Spleen (tissue), 11 donors: ENCODE results near the gene MRE11. TPM values are rescaled to one million over a fixed set of nuclear protein-coding genes. Genes with fewer than 3 reads are reported as not detected.
A peak's percentile ranks its signal among the peaks of the same experiment; 100 is the strongest.

Source experiments
- DNase-seq: peaks from one replicate; pipeline ENCODE4 v3.0.0-alpha.2; 2020
- H3K27ac ChIP-seq, 8 donors: fragments of 200-600 bp; sonication (generic) in 7 of 8; 1 replicate in 4 of 8; 2 replicates in 4 of 8; pipeline versions ENCODE4 v1.5.0 to v1.8.0; 2016 to 2021; ENCODE audit warnings: inconsistent platforms in 4 of 8, mild to moderate bottlenecking in 4 of 8, moderate library complexity in 1 of 8
- H3K27me3 ChIP-seq, 7 donors: fragments of 200-600 bp; sonication (generic) in 6 of 7; replicated peaks in 1 of 7; 1 replicate in 4 of 7; 2 replicates in 3 of 7; pipeline versions ENCODE4 v1.5.0 to v1.8.0; 2016 to 2021; ENCODE audit warnings: inconsistent platforms in 3 of 7, mild to moderate bottlenecking in 1 of 7
- H3K36me3 ChIP-seq, 6 donors: fragments of 200-600 bp; sonication (generic) in 5 of 6; 1 replicate in 4 of 6; 2 replicates in 2 of 6; pipeline versions ENCODE4 v1.5.0 to v1.8.0; 2016 to 2021; ENCODE audit warnings: inconsistent platforms in 2 of 6
- H3K4me1 ChIP-seq, 6 donors: fragments of 200-600 bp; sonication (generic) in 5 of 6; 1 replicate in 3 of 6; 2 replicates in 3 of 6; pipeline versions ENCODE4 v1.5.0 to v1.8.0; 2016 to 2021; ENCODE audit warnings: inconsistent platforms in 3 of 6
- H3K4me3 ChIP-seq, 8 donors: fragments of 200-600 bp; sonication (generic) in 7 of 8; 1 replicate in 4 of 8; 2 replicates in 4 of 8; pipeline versions ENCODE4 v1.5.0 to v1.8.0; 2016 to 2021; ENCODE audit warnings: inconsistent platforms in 4 of 8, mild to moderate bottlenecking in 4 of 8, moderate library complexity in 2 of 8
- H3K9me3 ChIP-seq, 8 donors: fragments of 200-600 bp; sonication (generic) in 7 of 8; 1 replicate in 4 of 8; 2 replicates in 4 of 8; pipeline versions ENCODE4 v1.5.0 to v1.8.0; 2016 to 2021; ENCODE audit warnings: inconsistent platforms in 4 of 8
- POLR2A ChIP-seq, 3 donors: fragments of 450-650 bp; IDR thresholded peaks; one replicate each; pipeline ENCODE4 v1.5.1; 2017; ENCODE audit warnings: antibody characterized with exemption in 3 of 3, mild to moderate bottlenecking in 1 of 3
- POLR2AphosphoS5 ChIP-seq, 3 donors: sonication (generic); formaldehyde crosslinking; IDR thresholded peaks; one replicate each; pipeline ENCODE4 v1.5.1; 2017; ENCODE audit warnings: antibody characterized with exemption in 3 of 3
- WGBS, 5 donors: extraction: QIAGEN DNeasy Blood & Tissue Kit in 3 of 5; methylation state at CpG; one replicate each; pipeline versions ENCODE4 v1.1.5 to v1.1.7; 2013 to 2018; 5-methylcytosine and 5-hydroxymethylcytosine counted together
- intact Hi-C: fragments of 100-400 bp; cut with DNase I; formaldehyde crosslinking; loops from one replicate; pipeline ENCODE4 v1.15.0; 2023; ENCODE audit warnings: low total_unique reads
- polyA plus RNA-seq, 3 donors: library from polyadenylated mRNA; stranded (reverse); fragments of 200-250 nt; gene quantifications; one replicate each; pipeline ENCODE4 v1.2.1, GENCODE V29; 2013
- total RNA-seq, 7 donors: library from RNA; depleted of rRNA in 3 of 7; stranded (reverse); fragments of >200 nt in 3 of 7; fragmentation: NEBNext Ultra II Directional in 4 of 7; extraction: Animal tissue kit (Norgen Biotek cat#: 25700) in 4 of 7; gene quantifications; one replicate each; pipeline versions ENCODE4 v1.1.0 to v1.2.1, GENCODE V29; 2016 to 2021
- TF ChIP-seq, protein P1 (sequence below), 11 experiments: fragments of 200-600 bp in 7 of 11; fragments of 450-650 bp in 4 of 11; sonication (generic) in 4 of 11; IDR thresholded peaks in 8 of 11; conservative IDR thresholded peaks in 3 of 11; 1 replicate in 7 of 11; 2 replicates in 4 of 11; pipeline versions ENCODE4 v1.4.0 to v1.8.0; 2016 to 2021; ENCODE audit warnings: antibody characterized with exemption in 11 of 11, inconsistent platforms in 4 of 11, mild to moderate bottlenecking in 1 of 11
- donor health status: healthy with polysubstance abuse.
- donor health status: DM: no; HTN: no; CAD: no; lungs with moderate emphysema.
- donor health status: DM: no; HTN: no; CAD: no.
- donor health status: Bipolar disorder and iron deficiency.
- donor health status: healthy.
- donor health status: DM: no; HTN: no; CAD: no.
- donor health status: DM: yes; HTN: yes; CAD: no.

MRE11 gene
- total and polyA plus RNA-seq, 10 donors = 5.3 to 36.2 (median 23.9) TPM

DNA sequence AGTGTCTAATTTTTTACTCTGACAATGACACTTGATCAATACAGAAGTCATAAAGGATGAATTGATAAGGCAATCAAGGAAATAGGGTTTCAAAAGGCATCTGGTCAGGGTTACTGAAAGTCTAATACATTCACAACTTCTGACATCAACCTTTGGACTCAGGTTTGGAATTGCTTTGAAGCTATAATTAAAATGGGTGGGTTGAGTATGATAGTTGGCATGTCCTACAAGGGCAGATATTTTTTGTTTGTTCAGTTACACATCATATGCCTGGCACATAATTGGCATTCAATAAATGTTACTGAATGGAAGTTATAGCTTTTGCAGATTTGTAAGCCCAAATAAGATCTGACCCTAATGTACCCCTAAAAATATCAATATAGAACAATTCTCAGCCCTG is 42.7 kb upstream of the MRE11 start:
- TF ChIP-seq POLR2AphosphoS5 (IDR thresholded peaks at IDR 0.05) (no peak), POLR2A (IDR thresholded peaks at IDR 0.05) (no peak)
- TF ChIP-seq, protein P1, sequence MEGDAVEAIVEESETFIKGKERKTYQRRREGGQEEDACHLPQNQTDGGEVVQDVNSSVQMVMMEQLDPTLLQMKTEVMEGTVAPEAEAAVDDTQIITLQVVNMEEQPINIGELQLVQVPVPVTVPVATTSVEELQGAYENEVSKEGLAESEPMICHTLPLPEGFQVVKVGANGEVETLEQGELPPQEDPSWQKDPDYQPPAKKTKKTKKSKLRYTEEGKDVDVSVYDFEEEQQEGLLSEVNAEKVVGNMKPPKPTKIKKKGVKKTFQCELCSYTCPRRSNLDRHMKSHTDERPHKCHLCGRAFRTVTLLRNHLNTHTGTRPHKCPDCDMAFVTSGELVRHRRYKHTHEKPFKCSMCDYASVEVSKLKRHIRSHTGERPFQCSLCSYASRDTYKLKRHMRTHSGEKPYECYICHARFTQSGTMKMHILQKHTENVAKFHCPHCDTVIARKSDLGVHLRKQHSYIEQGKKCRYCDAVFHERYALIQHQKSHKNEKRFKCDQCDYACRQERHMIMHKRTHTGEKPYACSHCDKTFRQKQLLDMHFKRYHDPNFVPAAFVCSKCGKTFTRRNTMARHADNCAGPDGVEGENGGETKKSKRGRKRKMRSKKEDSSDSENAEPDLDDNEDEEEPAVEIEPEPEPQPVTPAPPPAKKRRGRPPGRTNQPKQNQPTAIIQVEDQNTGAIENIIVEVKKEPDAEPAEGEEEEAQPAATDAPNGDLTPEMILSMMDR (IDR thresholded peaks at IDR 0.05 in 8 of 11, conservative IDR thresholded peaks at IDR 0.05 in 3 of 11) = no peak
- H3K27me3 ChIP-seq = no peaks in the 10 kb centered on the region
- H3K27ac ChIP-seq = no peak overlapping the region

DNA sequence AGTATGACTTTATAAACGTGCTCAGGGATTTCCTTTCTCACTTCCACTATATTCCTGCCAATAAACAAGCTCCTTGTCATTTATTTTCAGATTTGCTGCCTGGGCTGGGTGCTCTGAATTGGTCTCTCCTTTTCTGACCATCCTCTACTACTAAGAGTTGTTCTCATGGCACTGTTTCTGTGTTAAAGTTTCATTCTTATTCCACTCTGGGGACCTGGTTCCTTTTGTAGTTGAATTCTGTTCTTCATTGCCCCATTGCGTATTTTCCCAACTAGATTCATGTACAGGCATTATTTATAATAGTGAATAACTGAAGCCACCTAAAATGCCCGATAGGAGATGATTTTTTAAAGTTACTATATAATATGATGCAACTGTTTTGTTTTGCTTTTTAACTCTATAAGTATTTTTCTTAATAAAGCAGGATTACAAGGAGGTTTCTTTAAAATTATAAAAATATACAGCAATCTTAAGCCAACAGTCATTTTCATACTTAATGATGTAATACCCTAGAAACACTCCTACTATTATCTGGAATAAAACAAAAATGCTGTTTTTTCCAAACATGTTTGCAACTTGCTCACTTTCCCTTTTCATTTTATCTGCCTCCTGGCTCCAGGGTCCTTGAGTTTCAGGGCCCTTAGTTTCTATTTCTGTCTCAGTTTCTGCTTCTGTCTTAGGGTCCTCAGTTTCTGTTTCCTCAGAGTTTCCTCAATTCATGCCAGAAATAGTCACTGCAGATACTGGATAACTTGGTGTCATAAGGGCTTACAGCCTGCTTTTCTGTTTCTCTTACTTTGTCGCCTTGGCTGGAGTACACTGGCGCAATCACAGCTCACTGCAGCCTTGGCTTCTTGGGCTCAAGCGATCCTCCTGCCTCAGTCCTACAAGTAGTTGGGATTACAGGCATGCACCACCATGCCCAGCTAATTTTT is 40.3 kb upstream of the MRE11 start:
- TF ChIP-seq POLR2A (IDR thresholded peaks at IDR 0.05) (no peak), POLR2AphosphoS5 (IDR thresholded peaks at IDR 0.05) (no peak)
- TF ChIP-seq, protein P1 (IDR thresholded peaks at IDR 0.05 in 8 of 11, conservative IDR thresholded peaks at IDR 0.05 in 3 of 11) = no peak
- 50 to 63% (median 53%) methylated on average over 6 of the region's 6 CpGs for WGBS, 5 donors
- H3K4me1 ChIP-seq = peaks cover 0 to 15% (median 10%) of the 10 kb centered on the region in 6 donors
- intact Hi-C loops = no loop called here
- H3K27ac ChIP-seq = peak overlapping the region in 4 of 8 donors; percentile 16 to 45 (median 43)
- no peak overlapping the region for H3K4me3 ChIP-seq
- no peaks in the 10 kb centered on the region for H3K36me3 ChIP-seq
- no peak for DNase-seq
- H3K9me3 ChIP-seq = no peaks in the 10 kb centered on the region
- no peaks in the 10 kb centered on the region for H3K27me3 ChIP-seq

More for the DNA sequence above, 42.7 kb upstream of the MRE11 start:
- H3K9me3 ChIP-seq = no peaks in the 10 kb centered on the region
- no peaks in the 10 kb centered on the region for H3K36me3 ChIP-seq
- H3K4me3 ChIP-seq = no peak overlapping the region
- DNase-seq = no peak
- intact Hi-C loops = no loop called here
- H3K4me1 ChIP-seq = peaks cover 0 to 15% (median 10%) of the 10 kb centered on the region in 6 donors

DNA sequence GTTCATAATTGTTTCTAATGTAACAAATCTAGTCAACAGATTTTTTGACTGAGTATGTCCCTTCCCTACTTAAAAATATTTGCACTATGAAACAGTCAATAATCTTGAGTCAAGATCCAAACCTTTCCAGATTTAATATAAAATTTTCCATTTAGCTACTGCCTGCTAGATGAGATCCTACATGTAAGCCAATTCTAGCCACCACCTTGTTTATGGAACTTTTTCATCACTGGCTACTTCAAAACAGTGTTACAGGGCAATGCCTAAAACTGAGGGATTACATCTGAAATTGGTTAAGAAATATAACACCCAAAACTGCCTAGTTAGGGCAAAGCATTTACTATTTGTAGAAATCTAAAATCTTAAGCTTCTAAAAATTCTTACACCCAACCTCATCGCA is 39.6 kb upstream of the MRE11 start:
- intact Hi-C loops = no loop called here
- Histone ChIP-seq H3K4me3 (no peak overlapping the region), H3K27me3 (no peaks in the 10 kb centered on the region), H3K36me3 (no peaks in the 10 kb centered on the region), H3K4me1 (peaks cover 0 to 15% (median 10%) of the 10 kb centered on the region in 6 donors), H3K9me3 (no peaks in the 10 kb centered on the region), H3K27ac (peak overlapping the region in 2 of 8 donors; percentile 16 to 45)
- TF ChIP-seq POLR2A (IDR thresholded peaks at IDR 0.05) (no peak), POLR2AphosphoS5 (IDR thresholded peaks at IDR 0.05) (no peak)
- TF ChIP-seq, protein P1 (IDR thresholded peaks at IDR 0.05 in 8 of 11, conservative IDR thresholded peaks at IDR 0.05 in 3 of 11) = no peak
- WGBS, 5 donors = 76 to 95% (median 83%) methylated on average over 1 of the region's 1 CpG
- no peak for DNase-seq

DNA sequence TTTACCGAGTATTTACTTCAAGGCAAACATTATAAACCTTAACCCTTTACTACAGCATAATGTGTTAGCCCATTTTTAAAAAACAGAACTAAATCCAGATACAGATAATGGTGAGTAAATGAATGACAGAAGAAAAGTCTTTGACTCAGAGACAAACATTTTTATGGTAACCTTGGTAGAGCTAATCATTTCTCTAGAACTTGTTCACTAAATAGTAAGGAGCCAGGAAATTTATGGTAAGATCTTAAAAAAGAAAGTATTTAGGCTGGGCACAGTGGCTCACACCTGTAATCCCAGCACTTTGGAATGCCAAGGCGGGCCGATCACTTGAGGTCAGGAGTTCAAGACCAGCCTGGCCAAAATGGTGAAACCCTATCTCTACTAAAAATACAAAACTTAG is 38.6 kb upstream of the MRE11 start:
- no peak for DNase-seq
- no peak for TF ChIP-seq POLR2AphosphoS5 (IDR thresholded peaks at IDR 0.05)
- TF ChIP-seq, protein P1 (IDR thresholded peaks at IDR 0.05 in 8 of 11, conservative IDR thresholded peaks at IDR 0.05 in 3 of 11) = no peak
- TF ChIP-seq POLR2A (IDR thresholded peaks at IDR 0.05) = no peak
- WGBS, 5 donors = 91 to 100% (median 94%) methylated on average over 3 of the region's 3 CpGs
- Histone ChIP-seq H3K4me3 (no peak overlapping the region), H3K4me1 (peaks cover 0 to 13% (median 10%) of the 10 kb centered on the region in 6 donors), H3K27ac (no peak overlapping the region), H3K36me3 (no peaks in the 10 kb centered on the region), H3K27me3 (no peaks in the 10 kb centered on the region), H3K9me3 (no peaks in the 10 kb centered on the region)
- intact Hi-C loops = no loop called here
